ENCODE measurements around the gene CHST11. TPM values are rescaled to one million over a fixed set of nuclear protein-coding genes. Genes with fewer than 3 reads are reported as not detected.

Gene CHST11
- total and polyA plus RNA-seq, 10 of the 15 experiments (the other 5 are each of a cell fraction or from before 2014, with no cell fraction given), result 1.9 to 38.1 (median 17.2) TPM

- TF ChIP-seq NBN (IDR thresholded peaks at IDR 0.05), result no peak
- peak; percentile 92 for TF ChIP-seq IRF4 (IDR thresholded peaks at IDR 0.05; ENCODE audit: low read depth, low read length)
- no peak for TF ChIP-seq CEBPZ (IDR thresholded peaks at IDR 0.05; ENCODE audit: low read depth, low read length)
- no peak for TF ChIP-seq KDM1A (IDR thresholded peaks at IDR 0.05; ENCODE audit: borderline replicate concordance)
- TF ChIP-seq CUX1 (IDR thresholded peaks at IDR 0.05; ENCODE audit: insufficient replicate concordance, low read depth, low read length), result peak; percentile 13
- TF ChIP-seq BCL3 (IDR thresholded peaks at IDR 0.05; ENCODE audit: borderline replicate concordance, insufficient read depth, low read depth, low read length, poor library complexity, severe bottlenecking), result no peak
- no peak for TF ChIP-seq CHD4 (IDR thresholded peaks at IDR 0.05)
- no peak for TF ChIP-seq CBX3 (IDR thresholded peaks at IDR 0.05; ENCODE audit: borderline replicate concordance, low read depth)
- no peak for TF ChIP-seq E2F4 (IDR thresholded peaks at IDR 0.05; ENCODE audit: low read depth, low read length)
- TF ChIP-seq REST (IDR thresholded peaks at IDR 0.05; ENCODE audit: low read depth, low read length), result no peak
- TF ChIP-seq ZNF622 (IDR thresholded peaks at IDR 0.05), result no peak
- peak; percentile 89 to 91 for TF ChIP-seq IKZF2 (IDR thresholded peaks at IDR 0.05)
- no peak for TF ChIP-seq RBBP5 (conservative IDR thresholded peaks at IDR 0.05)
- TF ChIP-seq TBL1XR1 (IDR thresholded peaks at IDR 0.05; ENCODE audit: low read depth, low read length), result peak; percentile 89
- TF ChIP-seq NFYB (IDR thresholded peaks at IDR 0.05; ENCODE audit: insufficient read depth, low read depth, low read length), result no peak
Observed at GRCh38 chr12:104579718-104580495, 123.2 kb downstream of the CHST11 start (continued).
